ENCODE measurements around the gene P2RX7.

Gene P2RX7

DNA sequence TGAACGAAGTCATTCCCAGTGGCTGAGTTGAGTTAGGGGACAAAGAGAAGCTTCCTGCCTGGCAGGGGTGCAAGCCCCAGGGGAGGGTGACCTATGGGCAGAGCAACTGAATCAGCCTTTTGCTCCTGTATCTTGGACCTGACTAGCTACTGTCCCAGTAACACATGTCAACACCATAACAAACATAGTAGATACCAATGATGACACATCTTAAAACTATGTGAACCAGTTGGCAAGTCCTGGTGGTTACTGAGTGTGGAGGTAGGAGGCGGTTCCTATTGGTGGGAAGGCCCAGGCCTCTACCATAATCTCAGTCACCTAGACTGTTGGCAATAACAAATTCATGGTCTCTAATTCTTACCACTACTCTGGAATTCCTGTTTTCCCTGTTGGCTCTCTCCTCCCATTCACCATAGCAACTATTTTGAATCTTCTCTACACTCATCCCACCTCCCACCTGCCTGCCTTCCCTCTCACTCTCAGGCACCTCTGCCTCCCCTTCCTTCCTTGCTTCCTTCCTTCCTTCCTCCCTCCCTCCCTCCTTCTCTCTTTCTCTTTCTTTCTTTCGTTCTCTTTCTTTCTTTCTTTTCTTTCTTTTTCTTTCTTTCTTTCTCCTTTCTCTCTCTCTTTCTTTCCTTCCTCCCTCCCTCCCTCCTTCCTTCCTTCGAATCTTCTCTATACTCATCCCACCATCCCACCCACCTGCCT, 8.1 kb upstream of the P2RX7 start:
- peak; percentile 98 for ATAC-seq (ENCODE audit: low read depth)
- no peak for DNase-seq (ENCODE audit: low spot score)
- H3K36me3 ChIP-seq (ENCODE audit: low read depth) = no peaks in the 10 kb centered on the region
- no peaks in the 10 kb centered on the region for H3K9me3 ChIP-seq (ENCODE audit: severe bottlenecking)
- no peak overlapping the region for H3K27ac ChIP-seq (ENCODE audit: poor library complexity, severe bottlenecking)
- no peak overlapping the region for H3K4me3 ChIP-seq (ENCODE audit: severe bottlenecking)
- no peaks in the 10 kb centered on the region for H3K27me3 ChIP-seq (ENCODE audit: insufficient read depth, poor library complexity, severe bottlenecking)
- peaks cover 3% of the 10 kb centered on the region for H3K4me1 ChIP-seq (ENCODE audit: insufficient read depth, poor library complexity, severe bottlenecking)
- TF ChIP-seq, protein P1, sequence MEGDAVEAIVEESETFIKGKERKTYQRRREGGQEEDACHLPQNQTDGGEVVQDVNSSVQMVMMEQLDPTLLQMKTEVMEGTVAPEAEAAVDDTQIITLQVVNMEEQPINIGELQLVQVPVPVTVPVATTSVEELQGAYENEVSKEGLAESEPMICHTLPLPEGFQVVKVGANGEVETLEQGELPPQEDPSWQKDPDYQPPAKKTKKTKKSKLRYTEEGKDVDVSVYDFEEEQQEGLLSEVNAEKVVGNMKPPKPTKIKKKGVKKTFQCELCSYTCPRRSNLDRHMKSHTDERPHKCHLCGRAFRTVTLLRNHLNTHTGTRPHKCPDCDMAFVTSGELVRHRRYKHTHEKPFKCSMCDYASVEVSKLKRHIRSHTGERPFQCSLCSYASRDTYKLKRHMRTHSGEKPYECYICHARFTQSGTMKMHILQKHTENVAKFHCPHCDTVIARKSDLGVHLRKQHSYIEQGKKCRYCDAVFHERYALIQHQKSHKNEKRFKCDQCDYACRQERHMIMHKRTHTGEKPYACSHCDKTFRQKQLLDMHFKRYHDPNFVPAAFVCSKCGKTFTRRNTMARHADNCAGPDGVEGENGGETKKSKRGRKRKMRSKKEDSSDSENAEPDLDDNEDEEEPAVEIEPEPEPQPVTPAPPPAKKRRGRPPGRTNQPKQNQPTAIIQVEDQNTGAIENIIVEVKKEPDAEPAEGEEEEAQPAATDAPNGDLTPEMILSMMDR (IDR thresholded peaks at IDR 0.05; ENCODE audit: poor library complexity, severe bottlenecking) = no peak

DNA sequence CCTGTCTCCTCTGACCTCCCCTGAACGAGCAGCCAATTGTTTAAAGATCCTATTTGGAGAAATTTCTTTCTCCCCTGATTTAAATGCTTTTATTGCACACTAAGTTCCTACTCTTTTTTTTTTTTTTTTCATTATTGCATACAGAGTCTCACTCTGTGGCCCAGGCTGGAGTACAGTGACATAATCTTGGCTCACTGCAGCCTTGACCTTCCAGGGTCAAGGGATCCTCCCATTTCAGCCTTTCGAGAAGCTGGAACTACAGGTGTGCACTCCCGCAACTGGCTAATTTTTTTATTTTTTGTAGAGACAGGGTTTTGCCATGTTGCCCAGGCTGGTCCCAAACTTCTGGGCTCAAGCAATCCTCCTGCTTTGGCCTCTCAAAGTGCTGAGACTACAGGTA, 5.2 kb upstream of the P2RX7 start:
- TF ChIP-seq, protein P1 (IDR thresholded peaks at IDR 0.05; ENCODE audit: poor library complexity, severe bottlenecking) = no peak
- no peak overlapping the region for H3K27ac ChIP-seq (ENCODE audit: poor library complexity, severe bottlenecking)
- no peak overlapping the region for H3K4me3 ChIP-seq (ENCODE audit: severe bottlenecking)
- H3K4me1 ChIP-seq (ENCODE audit: insufficient read depth, poor library complexity, severe bottlenecking) = peaks cover 3% of the 10 kb centered on the region
- H3K27me3 ChIP-seq (ENCODE audit: insufficient read depth, poor library complexity, severe bottlenecking) = no peaks in the 10 kb centered on the region
- DNase-seq (ENCODE audit: low spot score) = no peak
- H3K36me3 ChIP-seq (ENCODE audit: low read depth) = no peaks in the 10 kb centered on the region
- no peaks in the 10 kb centered on the region for H3K9me3 ChIP-seq (ENCODE audit: severe bottlenecking)
- ATAC-seq (ENCODE audit: low read depth) = no peak

DNA sequence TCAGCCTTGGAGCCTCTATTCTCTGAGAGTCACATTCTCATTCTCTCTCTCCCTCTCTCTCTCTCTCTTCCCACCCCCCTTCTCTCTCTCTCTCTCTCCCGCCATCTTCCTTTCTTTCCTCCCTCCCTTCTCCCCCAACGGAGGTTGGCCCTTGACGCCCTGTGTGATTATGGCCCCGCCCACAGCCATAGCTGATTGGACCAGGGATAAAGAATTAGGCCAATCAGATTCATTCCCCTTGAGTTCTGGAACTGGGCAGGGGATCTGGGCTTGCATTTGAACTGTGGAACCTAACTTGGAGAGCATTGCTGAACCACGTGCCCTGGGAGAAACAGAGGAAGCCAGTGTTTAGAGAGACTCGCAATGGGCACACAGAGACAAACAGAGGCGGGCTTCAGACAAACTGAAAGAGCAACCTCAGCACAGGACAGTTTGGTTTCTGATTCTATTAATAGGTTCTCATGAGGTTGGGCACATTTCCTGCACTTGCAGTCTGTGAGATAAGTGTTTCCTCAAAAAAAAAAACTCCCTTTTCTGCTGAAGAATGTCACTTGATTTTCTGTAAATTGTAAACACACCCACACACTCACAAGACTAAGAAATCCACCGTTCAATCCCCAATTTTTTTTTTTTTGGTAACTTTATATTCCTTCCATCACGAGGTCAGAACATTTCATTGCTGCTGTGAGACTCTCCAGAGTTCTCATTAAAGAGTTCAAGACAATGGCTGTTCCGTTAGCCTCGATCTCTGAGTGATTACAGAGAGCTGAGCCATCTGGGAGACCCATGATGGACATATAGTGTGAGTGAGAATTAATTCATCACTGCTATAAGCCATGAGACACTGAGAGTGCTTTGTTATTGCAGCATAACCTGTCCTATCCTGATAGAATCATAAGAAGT, 3.5 kb upstream of the P2RX7 start:
- H3K36me3 ChIP-seq (ENCODE audit: low read depth) = no peaks in the 10 kb centered on the region
- TF ChIP-seq, protein P1 (IDR thresholded peaks at IDR 0.05; ENCODE audit: poor library complexity, severe bottlenecking) = no peak
- H3K27ac ChIP-seq (ENCODE audit: poor library complexity, severe bottlenecking) = no peak overlapping the region
- no peaks in the 10 kb centered on the region for H3K27me3 ChIP-seq (ENCODE audit: insufficient read depth, poor library complexity, severe bottlenecking)
- no peak overlapping the region for H3K4me3 ChIP-seq (ENCODE audit: severe bottlenecking)
- ATAC-seq (ENCODE audit: low read depth) = no peak
- peaks cover 14% of the 10 kb centered on the region for H3K4me1 ChIP-seq (ENCODE audit: insufficient read depth, poor library complexity, severe bottlenecking)
- H3K9me3 ChIP-seq (ENCODE audit: severe bottlenecking) = no peaks in the 10 kb centered on the region
- DNase-seq (ENCODE audit: low spot score) = no peak

DNA sequence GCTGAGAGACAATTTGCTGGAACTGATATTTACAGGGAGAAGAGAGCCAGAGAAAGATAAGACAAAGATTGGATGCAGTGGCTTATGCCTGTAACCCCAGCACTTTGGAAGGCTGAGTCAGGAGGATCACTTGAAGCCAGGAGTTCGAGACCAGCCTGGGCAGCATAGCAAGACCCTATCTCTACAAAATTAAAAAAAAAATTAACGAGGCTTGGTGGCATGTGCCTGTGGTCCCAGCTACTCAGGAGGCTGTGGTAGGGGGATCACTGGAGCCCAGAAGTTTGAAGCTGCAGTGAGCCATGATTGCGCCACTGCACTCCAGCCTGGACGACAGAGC, 2.9 kb upstream of the P2RX7 start:
- Histone ChIP-seq H3K27ac (ENCODE audit: poor library complexity, severe bottlenecking) (no peak overlapping the region), H3K4me1 (ENCODE audit: insufficient read depth, poor library complexity, severe bottlenecking) (peaks cover 13% of the 10 kb centered on the region), H3K27me3 (ENCODE audit: insufficient read depth, poor library complexity, severe bottlenecking) (no peaks in the 10 kb centered on the region), H3K9me3 (ENCODE audit: severe bottlenecking) (no peaks in the 10 kb centered on the region), H3K4me3 (ENCODE audit: severe bottlenecking) (no peak overlapping the region), H3K36me3 (ENCODE audit: low read depth) (no peaks in the 10 kb centered on the region)
- TF ChIP-seq, protein P1 (IDR thresholded peaks at IDR 0.05; ENCODE audit: poor library complexity, severe bottlenecking) = no peak
- no peak for ATAC-seq (ENCODE audit: low read depth)
- no peak for DNase-seq (ENCODE audit: low spot score)

All from RWPE2 (cell line).